ENCODE measurements around the gene P2RY6.

DNA sequence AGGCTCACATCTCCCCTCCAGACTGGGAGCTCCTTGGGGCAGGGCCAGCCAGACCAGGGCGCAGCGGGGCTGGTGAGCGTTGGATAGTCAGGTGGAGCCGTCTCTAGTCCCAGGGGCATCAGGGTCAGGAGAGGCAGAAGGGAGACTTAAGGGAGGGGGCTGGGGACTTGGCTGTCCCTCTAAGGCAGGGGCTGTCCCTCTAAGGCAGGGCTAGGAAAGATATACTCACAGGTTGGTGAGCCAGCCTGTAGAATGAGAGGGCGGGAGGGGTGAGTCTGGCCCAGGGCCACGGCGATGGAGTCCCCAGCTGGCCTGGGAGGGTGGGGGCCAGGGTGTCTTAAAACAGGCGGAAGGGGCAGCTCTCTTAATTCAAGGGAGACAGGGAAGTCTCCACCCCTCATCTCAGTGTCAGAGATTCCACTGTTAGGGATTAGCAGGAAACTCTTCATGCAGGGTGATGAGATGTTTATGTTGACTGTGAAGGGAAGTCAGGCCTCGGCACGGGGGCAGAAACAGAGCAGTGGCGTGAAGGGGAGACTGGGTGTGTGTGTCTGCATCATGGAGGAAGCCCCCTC lies 42.7 kb upstream of the P2RY6 start:
- no peak for TF ChIP-seq POLR2A (IDR thresholded peaks at IDR 0.05)
- TF ChIP-seq, protein P1, sequence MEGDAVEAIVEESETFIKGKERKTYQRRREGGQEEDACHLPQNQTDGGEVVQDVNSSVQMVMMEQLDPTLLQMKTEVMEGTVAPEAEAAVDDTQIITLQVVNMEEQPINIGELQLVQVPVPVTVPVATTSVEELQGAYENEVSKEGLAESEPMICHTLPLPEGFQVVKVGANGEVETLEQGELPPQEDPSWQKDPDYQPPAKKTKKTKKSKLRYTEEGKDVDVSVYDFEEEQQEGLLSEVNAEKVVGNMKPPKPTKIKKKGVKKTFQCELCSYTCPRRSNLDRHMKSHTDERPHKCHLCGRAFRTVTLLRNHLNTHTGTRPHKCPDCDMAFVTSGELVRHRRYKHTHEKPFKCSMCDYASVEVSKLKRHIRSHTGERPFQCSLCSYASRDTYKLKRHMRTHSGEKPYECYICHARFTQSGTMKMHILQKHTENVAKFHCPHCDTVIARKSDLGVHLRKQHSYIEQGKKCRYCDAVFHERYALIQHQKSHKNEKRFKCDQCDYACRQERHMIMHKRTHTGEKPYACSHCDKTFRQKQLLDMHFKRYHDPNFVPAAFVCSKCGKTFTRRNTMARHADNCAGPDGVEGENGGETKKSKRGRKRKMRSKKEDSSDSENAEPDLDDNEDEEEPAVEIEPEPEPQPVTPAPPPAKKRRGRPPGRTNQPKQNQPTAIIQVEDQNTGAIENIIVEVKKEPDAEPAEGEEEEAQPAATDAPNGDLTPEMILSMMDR (IDR thresholded peaks at IDR 0.05 in 4 of 5, conservative IDR thresholded peaks at IDR 0.05 in 1 of 5): no peak
